GM11168 (cell line): ENCODE results near the gene DPY30.
"Not testable (repeated sequence)": the region's sequence is repeated elsewhere in the genome, so short reads cannot be mapped to it uniquely, and the experiment has no call there.

Experiments used
- in situ Hi-C: fragments of 300-500 bp; cut with MboI; formaldehyde crosslinking; loops from one replicate; pipeline ENCODE4 v1.12.0; 2022; ENCODE audit warnings: low sequenced_read_pairs; ENCODE audit not compliant: unreplicated experiment

DPY30 gene

GRCh38 chr2:32039447-32040219 is at the start of gene DPY30:
Gene DPY30 (minus strand): TSS chr2:32039805. CDS start chr2:32039456, 349 bp downstream.
- in situ Hi-C loops, result no loop called here

- in situ Hi-C loops, result no loop called here
These were observed 34.5 kb upstream of the DPY30 start for GRCh38 chr2:32074134-32074506.

GRCh38 chr2:32067549-32067948 is 27.9 kb upstream of the DPY30 start:
- in situ Hi-C loops, result no loop called here

GRCh38 chr2:32064713-32065112 is 25.1 kb upstream of the DPY30 start:
- in situ Hi-C loops, result no loop called here

- in situ Hi-C loops, result no loop called here
These were observed 24.5 kb upstream of the DPY30 start for GRCh38 chr2:32064021-32064601.

- in situ Hi-C loops, result no loop called here
These were observed 23.9 kb upstream of the DPY30 start, which contains the start of gene SPAST for GRCh38 chr2:32063310-32064020. Gene SPAST (plus strand): TSS chr2:32063556. CDS start chr2:32063832, 276 bp downstream.

DNA sequence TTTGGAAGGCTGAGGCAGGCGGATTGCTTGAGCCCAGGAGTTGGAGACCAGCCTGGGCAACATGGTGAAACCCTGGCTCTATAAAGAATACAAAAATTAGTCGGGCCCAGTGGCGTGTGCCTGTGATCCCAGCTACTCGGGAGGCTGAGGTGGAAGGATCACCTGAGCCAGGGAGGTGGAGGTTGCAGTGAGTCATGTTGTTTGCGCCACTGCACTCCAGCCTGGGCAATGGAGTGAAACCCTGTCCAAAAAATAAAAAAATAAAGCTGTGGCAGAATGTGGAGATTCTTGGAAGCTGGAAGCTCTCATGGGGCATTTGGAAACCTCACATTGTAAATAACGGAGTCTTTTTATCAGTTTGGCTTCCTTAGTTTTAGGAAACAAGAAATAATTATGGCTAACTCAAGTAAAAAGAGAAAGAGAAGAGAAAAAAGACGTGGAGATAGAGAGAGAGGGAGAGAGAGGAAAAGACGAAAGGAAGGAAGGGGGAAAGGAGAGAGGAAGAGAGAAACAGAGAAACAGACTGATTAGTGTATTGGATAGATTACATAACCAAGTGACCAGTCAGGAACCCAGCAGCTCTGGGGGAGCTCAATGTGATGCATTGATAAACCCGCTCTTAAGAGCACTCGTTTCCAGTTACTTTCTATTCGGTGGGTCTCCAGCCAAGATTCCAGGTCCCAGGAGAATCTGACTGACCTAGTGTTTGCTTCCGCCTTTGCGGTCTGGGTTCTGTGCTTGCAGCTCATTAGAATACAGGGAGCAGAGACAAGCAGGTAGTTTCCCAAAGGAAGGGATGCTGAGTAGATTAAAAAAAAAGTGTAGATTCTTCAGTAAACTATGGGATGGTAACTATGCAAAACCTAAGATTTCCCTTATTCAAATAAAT is 22.6 kb upstream of the DPY30 start:
- in situ Hi-C loops, result no loop called here

DNA sequence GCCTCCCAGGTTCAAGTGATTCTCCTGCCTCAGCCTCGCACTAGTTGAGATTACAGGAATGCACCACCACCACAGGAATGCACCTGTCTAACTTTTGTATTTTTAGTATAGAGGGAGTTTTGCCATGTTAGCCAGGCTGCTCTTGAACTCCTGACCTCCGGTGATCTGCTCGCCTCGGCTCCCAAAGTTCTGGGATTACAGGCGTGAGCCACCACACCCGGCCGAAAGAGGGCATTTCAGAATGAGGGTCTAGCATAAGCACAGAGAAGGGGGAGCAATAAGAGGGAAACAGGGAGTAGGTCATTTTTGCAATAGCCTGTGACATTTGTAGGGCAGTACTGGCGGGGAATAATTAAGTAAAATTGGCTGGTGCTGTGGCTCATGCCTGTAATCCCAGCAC is 21.8 kb upstream of the DPY30 start:
- in situ Hi-C loops, result no loop called here

- in situ Hi-C loops, result no loop called here
These were observed 20.7 kb upstream of the DPY30 start for GRCh38 chr2:32060266-32060665.

DNA sequence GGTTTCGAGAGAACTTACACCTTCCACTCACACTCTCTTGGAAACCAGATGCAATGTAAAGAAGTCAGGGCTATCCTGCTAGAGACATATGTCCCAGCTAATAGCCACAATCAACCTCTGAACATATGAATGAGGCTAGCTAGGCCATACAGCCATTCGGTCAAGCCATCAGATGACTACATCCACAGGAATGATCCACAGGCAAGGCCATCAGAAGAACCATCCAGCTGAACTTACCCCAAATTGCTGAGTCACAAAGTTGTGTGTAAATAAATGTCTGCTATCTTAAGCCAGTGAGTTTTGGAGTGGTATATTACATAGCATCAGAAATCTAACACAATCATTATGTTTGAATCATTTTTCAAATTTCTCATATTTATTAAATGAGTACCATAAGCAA is 18.5 kb upstream of the DPY30 start:
- in situ Hi-C loops, result no loop called here

DNA sequence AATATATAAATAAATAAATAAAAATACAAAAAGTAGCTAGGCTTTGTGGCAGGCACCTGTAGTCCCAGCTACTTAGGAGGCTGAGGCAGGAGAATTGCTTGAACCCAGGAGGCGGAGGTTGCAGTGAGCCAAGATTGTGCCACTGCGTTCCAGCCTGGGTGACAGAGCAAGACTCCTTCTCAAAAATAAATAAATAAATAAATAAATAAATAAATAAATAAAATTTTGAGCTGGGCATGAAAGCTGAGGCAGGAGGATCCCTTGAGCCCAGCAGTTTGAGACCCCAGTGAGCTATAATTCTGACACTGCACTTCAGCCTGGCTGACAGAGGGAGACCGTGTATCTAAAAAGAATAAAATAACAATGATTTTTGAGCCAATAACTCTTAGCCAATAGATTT is 15.0 kb upstream of the DPY30 start:
- in situ Hi-C loops, result not testable (repeated sequence)

DNA sequence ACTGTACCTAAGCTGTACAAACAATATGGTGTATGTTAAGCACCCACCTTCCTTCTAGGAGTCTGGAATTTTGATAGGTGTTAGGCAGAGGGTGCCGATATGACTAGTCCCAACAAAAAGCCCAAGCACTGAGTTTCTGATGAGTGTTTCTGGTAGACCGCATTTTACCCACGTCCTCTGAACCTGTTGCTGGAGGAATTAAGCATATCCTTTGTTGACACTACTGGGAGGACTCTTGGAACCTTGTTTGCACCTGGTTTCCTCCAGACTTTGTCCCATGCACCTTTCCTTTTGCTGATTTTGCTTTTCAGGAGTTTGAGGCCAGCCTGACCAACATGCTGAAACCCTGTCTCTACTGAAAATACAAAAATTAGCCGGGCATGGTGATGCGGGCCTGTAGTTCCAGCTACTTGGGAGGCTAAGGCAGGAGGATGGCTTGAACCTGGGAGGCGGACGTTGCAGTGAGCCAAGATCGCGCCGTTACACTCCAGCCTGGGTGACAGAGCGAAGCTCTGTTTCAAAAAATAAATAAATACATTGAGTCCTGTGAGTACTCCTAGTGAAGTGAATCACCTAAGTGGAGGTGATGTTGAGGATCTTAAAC is 12.3 kb upstream of the DPY30 start:
- in situ Hi-C loops, result no loop called here

DNA sequence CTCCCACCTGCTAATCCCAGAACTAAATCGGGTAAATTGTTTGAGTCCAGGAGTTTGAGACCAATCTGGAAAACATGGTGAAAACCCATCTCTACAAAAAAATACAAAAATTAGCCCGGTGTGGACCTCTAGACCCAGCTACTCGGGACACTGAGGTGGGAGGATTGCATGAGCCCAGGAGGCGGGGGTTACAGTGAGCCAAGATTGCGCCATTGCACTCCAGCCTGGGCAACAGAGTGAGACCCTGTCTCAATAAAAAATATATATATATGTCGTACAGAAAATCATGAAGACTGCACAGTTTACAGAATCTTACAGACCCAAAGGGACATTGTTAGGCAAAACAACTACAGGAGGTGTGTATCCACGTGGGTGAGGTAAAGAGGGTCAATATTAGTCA is 4.0 kb upstream of the DPY30 start:
- in situ Hi-C loops, result no loop called here

DNA sequence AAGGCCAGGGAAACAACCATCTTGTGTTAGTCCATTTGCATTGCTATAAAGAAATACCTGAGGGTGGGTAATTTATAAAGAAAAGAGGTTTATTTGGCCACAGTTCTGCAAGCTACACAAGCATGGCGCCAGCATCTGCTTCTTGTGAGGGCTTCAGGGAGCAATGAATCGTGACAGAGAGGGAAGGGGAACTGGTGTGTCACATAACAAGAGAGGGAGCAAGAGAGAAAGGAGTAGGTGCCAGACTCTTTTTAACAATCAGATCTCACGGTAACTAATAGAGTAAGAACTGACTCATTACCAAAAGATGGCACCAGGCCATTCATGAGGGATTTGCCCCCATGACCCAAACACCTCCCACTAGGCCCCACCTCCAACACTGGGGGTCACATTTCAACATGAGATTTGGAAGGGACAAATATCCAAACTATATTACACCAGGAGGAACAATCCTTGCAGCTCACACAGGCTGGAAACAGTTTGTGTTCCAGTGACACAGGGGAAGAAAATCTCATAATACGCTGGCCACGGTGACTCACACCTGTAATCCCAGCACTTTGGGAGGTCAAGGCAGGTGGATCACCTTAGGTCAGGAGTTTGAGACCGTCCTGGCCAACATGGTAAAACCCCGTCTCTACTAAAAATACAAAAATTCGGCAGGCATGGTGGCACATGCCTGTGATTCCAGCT is 5.3 kb downstream of the DPY30 start:
- in situ Hi-C loops, result not testable (repeated sequence)

- in situ Hi-C loops, result not testable (repeated sequence)
These were observed 20.7 kb downstream of the DPY30 start for GRCh38 chr2:32018789-32019482.

DNA sequence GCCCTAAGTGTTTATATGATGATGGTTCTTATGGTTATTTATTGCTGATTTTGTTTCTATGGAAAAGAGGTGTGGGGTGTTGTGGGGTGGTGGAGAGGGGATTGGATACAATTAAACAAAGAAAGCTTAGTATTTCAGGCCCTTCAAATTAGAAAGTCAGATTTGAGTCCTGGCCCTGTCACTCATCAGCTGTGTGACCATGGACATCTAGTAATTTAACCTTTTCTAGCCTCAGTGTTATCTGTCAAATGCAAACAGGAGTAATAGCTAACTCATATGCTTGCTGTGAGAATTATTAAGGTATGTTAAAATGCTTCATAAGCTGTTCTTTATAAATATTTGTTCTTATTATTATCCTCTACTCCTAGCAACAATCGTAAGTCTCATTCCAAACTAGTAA is 26.7 kb downstream of the DPY30 start:
- in situ Hi-C loops, result no loop called here

DNA sequence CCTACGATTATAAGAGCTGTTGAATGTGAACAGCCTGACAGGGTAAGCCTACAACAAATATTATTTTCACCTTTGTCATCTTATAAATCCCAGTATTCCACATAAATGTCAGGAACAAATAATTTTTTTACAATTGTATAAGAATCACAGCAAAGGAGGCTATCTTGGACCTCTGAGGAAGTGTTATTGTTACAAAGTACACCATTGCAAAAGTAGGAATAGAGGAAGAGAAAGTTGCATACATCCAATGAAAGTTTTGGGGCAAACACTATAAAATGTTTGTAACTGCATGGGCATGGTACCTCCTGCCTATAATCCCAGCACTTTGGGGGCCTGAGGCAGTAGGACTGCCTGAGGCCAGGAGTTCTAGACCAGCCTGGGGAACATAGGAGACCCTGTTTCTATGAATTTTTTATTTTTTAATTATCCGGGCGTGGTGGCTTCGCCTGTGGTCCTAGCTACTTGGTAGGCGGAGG is 28.1 kb downstream of the DPY30 start:
- in situ Hi-C loops, result no loop called here

DNA sequence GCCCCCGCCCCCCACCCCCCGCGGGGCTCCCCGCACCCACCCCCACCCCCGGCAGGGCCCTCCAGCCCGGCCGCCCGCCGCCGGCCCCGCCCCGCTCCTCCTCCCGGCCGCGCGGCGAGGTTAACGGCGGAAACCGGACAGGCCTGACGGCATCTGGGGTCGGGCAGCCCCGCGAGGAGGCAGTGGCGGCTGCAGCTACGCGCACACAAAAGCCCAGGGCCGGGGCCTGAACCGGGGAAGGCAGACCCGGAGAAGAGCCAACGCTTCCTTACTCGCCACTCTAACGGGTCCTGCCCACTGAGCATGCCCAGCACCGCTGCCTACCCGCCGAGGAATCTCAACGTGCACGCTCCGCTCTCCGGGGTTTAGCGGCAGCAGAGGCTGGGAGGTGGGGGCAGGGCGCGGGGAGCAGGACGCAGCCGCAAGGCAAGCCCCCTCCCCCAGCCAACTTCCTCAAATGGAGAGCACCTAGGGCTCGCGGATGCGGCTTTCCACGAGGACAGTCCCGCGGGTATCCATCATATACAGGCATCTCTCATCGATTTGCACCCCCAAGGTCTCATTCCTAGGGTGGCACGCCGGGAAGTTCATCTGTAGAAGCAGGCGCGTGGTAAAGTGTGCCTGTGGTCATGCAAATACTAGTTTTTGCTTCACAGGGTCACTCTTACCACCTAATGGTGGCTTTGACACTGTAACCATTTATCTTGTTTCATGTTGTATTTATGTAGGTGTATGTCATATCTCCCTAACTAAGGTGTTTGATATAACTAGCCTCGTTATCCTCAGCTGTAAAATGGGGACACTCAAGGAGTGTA is 28.7 kb downstream of the DPY30 start, which contains the start of gene MEMO1:
MEMO1 (minus strand) TSS at position 339 of the 815 bp plus-strand sequence. CDS start 761 bp downstream, outside the sequence.
- in situ Hi-C loops, result no loop called here
